Tibial artery (tissue), 4 donors: ENCODE data around the gene SPATC1L.
A peak's percentile ranks its signal among the peaks of the same experiment; 100 is the strongest.
"Not testable (repeated sequence)": the region's sequence is repeated elsewhere in the genome, so short reads cannot be mapped to it uniquely, and the experiment has no call there.

ENCODE experiments used
- DNase-seq, 2 donors: peaks; one replicate each; pipeline ENCODE4 v3.0.0-alpha.2; 2019
- H3K27ac ChIP-seq, 2 donors: fragments of 200-600 bp; sonication (generic) in 1 of 2; 1 replicate in 1 of 2; 2 replicates in 1 of 2; pipeline ENCODE4 v1.5.1; 2018 to 2019; ENCODE audit warnings: mild to moderate bottlenecking in 1 of 2
- H3K27me3 ChIP-seq, 2 donors: fragments of 200-600 bp; sonication (generic) in 1 of 2; one replicate each; pipeline versions ENCODE4 v1.5.1 to v1.6.0; 2016 to 2019
- H3K36me3 ChIP-seq, 3 donors: fragments of 200-600 bp; sonication (generic) in 2 of 3; one replicate each; pipeline ENCODE4 v1.5.1; 2016 to 2019; ENCODE audit warnings: mild to moderate bottlenecking in 2 of 3
- H3K4me1 ChIP-seq, 4 donors: fragments of 200-600 bp; sonication (generic) in 2 of 4; 1 replicate in 3 of 4; 2 replicates in 1 of 4; pipeline ENCODE4 v1.5.1; 2016 to 2019
- H3K4me3 ChIP-seq, 2 donors: fragments of 200-600 bp; sonication (generic) in 1 of 2; 1 replicate in 1 of 2; 2 replicates in 1 of 2; pipeline ENCODE4 v1.5.1; 2018 to 2019; ENCODE audit warnings: mild to moderate bottlenecking in 2 of 2
- H3K9me3 ChIP-seq, 3 donors: fragments of 200-600 bp; sonication (generic) in 1 of 3; one replicate each; pipeline ENCODE4 v1.5.1; 2016 to 2019
- CTCF ChIP-seq, 2 experiments: fragments of 200-600 bp in 1 of 2; fragments of 450-650 bp in 1 of 2; IDR thresholded peaks; one replicate each; pipeline ENCODE4 v1.5.1; 2017 to 2019; ENCODE audit warnings: antibody characterized with exemption in 2 of 2, mild to moderate bottlenecking in 1 of 2, moderate library complexity in 1 of 2
- intact Hi-C: fragments of 100-400 bp; cut with DNase I; formaldehyde crosslinking; loops from one replicate; pipeline ENCODE4 v1.15.0; 2023; ENCODE audit warnings: low total_unique reads

Gene SPATC1L

DNA sequence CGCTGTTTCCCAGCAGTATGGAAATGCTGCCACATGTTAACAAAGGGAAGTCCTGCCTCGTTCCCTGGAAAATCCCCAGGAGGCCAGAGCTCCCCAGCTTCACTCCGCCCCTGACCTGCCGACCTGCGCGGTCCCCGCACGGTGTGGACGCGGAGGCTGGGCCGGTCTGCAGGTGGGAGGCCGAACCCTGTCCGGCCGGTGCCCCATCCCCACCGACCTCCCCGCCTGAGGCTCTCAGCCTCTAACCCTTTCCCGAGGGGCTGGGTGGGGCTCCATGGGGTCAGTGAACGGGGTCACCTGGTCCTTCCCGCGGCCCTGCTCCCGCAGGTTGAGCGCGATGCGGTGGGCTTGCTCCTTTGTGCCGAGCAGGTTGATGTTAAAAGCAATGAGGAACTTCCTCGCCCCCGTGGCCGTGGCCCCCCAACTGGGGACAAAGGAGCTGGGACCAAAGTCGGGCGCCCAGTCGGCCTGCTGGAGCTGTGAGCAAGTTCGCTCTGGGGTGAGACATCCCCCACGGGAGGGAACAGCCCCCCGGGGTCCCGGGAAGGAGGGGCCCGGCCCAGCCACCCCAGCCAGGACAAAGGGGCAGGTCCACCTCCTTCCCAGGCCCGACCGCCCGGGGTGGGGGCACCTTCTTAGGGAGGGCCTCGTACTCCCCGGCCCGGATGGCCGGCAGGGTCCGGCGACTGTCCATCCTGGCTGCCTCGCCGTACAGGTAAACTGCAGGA lies 32.8 kb downstream of the SPATC1L start:
- intact Hi-C loops: no loop called here
- no peak overlapping the region for H3K27ac ChIP-seq
- TF ChIP-seq CTCF (IDR thresholded peaks at IDR 0.05): no peak
- H3K36me3 ChIP-seq: no peaks in the 10 kb centered on the region
- peaks cover 0 to 17% of the 10 kb centered on the region in 2 donors for H3K27me3 ChIP-seq
- peak; percentile 17 to 59 for DNase-seq
- no peaks in the 10 kb centered on the region for H3K9me3 ChIP-seq
- no peak overlapping the region for H3K4me3 ChIP-seq
- peaks cover 0 to 12% (median 6%) of the 10 kb centered on the region in 4 donors for H3K4me1 ChIP-seq

GRCh38 chr21:46150491-46151121 lies 33.7 kb downstream of the SPATC1L start:
- Histone ChIP-seq H3K4me1 (peaks cover 0 to 12% (median 6%) of the 10 kb centered on the region in 4 donors), H3K4me3 (no peak overlapping the region), H3K27me3 (peaks cover 0 to 17% of the 10 kb centered on the region in 2 donors), H3K27ac (no peak overlapping the region), H3K36me3 (no peaks in the 10 kb centered on the region), H3K9me3 (no peaks in the 10 kb centered on the region)
- intact Hi-C loops: no loop called here
- DNase-seq: peak; percentile 12 to 60
- no peak for TF ChIP-seq CTCF (IDR thresholded peaks at IDR 0.05)

DNA sequence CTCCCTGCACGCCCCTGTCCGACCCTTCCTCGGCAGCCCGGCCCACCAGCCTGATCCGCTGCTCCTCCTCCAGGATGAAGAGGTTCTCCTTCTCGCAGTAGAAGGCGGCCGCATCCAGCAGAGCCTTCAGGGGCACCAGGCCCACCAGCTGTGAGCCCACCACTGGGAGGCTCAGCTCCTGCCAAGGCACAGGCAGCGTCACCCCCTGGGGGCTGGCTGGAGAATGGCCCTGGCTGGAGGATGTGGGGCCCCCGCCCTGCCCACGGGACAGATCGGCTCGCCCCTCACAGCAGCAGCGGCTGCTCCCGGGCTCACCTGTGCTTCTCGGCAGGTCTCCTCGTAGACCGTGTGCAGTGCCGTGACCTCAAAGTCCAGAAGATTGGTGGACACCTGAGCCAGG lies 34.2 kb downstream of the SPATC1L start:
- DNase-seq: peak; percentile 9 to 48
- Histone ChIP-seq H3K4me1 (peaks cover 0 to 12% (median 6%) of the 10 kb centered on the region in 4 donors), H3K9me3 (no peaks in the 10 kb centered on the region), H3K27me3 (peaks cover 0 to 17% of the 10 kb centered on the region in 2 donors), H3K36me3 (no peaks in the 10 kb centered on the region), H3K27ac (no peak overlapping the region), H3K4me3 (no peak overlapping the region)
- TF ChIP-seq CTCF (IDR thresholded peaks at IDR 0.05): no peak
- intact Hi-C loops: no loop called here

DNA sequence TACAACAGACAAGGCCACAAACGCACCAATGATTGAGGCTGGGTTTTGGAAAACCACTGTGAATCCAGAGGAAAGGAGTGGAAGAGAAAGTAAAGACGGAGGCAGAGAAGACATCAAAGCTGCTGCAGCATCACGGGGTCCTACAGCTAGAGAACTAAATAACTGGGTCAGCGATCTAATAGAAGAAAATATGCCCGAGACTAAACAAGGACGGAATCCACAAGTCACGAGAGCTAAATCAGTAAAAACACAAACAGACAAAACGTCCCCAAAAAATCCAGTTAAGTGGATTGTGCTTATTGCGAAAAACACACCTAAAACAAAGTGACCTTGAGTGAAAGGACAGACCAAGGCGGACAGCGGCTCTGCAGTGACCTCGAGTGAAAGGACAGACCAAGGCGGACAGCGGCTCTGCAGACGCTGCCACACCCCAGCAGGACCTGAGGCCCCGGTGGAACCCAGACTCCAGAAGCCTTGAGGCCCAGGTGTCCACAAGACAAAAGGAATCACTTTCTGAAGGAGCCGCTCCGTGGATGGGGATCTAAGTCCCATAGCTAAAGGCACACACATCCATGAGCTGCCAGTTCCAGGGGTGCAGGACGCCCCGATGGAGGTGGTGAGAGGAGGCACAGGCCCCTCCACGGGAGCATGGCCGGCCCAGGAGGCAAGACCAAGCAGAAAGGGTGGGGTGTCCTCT lies 34.9 kb downstream of the SPATC1L start:
- peaks cover 0 to 12% (median 6%) of the 10 kb centered on the region in 4 donors for H3K4me1 ChIP-seq
- peaks cover 0 to 14% of the 10 kb centered on the region in 2 donors for H3K27me3 ChIP-seq
- TF ChIP-seq CTCF (IDR thresholded peaks at IDR 0.05): no peak
- DNase-seq: peak; percentile 15 to 48
- H3K27ac ChIP-seq: no peak overlapping the region
- no peak overlapping the region for H3K4me3 ChIP-seq
- no peaks in the 10 kb centered on the region for H3K36me3 ChIP-seq
- no peaks in the 10 kb centered on the region for H3K9me3 ChIP-seq
- intact Hi-C loops: loop anchor here (10.0 kb wide), 2 partner anchors 45 to 135 kb away; partner anchors contain the start of genes MCM3AP and YBEY

DNA sequence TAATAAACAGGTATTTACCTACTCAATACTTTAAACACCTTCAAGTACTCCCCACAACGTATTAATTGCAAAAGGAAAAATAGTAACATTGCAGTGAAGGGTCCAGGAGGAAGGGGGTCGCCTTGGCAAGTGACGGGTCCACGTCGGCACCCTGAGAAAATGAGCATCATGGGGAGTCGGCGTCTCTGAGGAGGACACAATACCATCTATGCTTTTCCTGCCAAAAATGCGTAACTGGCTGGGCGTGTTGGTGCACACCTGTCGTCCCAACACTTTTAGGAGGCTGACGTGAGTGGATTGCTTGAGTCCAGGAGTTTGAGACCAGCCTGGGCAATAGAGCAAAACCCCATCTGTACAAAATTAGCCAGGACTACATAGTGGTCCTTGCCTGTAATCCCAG lies 36.2 kb downstream of the SPATC1L start:
- intact Hi-C loops: loop anchor here (10.0 kb wide), 2 partner anchors 47 to 137 kb away; partner anchors contain the start of genes MCM3AP and YBEY
- no peak for TF ChIP-seq CTCF (IDR thresholded peaks at IDR 0.05)
- H3K4me1 ChIP-seq: peaks cover 0 to 14% (median 6%) of the 10 kb centered on the region in 4 donors
- peak in 1 of 2 donors; percentile 51 for DNase-seq
- H3K9me3 ChIP-seq: no peaks in the 10 kb centered on the region
- no peak overlapping the region for H3K4me3 ChIP-seq
- peaks cover 0 to 9% of the 10 kb centered on the region in 2 donors for H3K27me3 ChIP-seq
- no peaks in the 10 kb centered on the region for H3K36me3 ChIP-seq
- H3K27ac ChIP-seq: no peak overlapping the region

DNA sequence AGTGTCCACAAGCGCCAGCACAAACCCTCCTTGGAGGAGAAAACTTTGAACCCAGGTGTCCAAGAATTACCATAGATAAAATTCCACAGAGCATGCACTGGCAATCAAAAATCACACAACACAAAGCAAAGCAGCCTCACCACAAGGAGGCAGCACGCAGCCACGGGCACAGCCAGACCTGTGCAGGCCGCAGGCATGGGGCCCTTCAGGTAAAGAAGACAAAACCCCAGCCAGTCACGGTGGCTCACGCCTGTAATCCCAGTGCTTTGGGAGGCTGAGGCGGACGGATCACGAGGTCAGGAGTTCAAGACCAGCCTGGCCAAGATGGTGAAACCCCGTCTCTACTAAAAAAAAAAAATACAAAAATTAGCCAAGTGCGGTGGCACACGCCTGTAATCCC lies 36.8 kb downstream of the SPATC1L start:
- H3K4me1 ChIP-seq: peaks cover 0 to 10% (median 4%) of the 10 kb centered on the region in 4 donors
- H3K9me3 ChIP-seq, H3K27ac ChIP-seq, H3K27me3 ChIP-seq, H3K4me3 ChIP-seq, H3K36me3 ChIP-seq: not testable (repeated sequence)
- intact Hi-C loops: loop anchor here (10.0 kb wide), 2 partner anchors 47 to 137 kb away; partner anchors contain the start of genes MCM3AP and YBEY
- DNase-seq: peak in 1 of 2 donors; percentile 60
